Stimulated activated CD8-positive, alpha-beta memory T cell treated with anti-CD3 and anti-CD28 coated beads, Interleukin-7, amount 100 ng/mL, for 24 hours (primary cell): ENCODE results near the gene SOAT2.
A peak's percentile ranks its signal among the peaks of the same experiment; 100 is the strongest.
"Not testable (repeated sequence)": the region's sequence is repeated elsewhere in the genome, so short reads cannot be mapped to it uniquely, and the experiment has no call there.

Experiments
- DNase-seq: peaks from one replicate; pipeline ENCODE4 v3.0.0-alpha.2; 2020; ENCODE audit warnings: low read depth

The SOAT2 gene

DNA sequence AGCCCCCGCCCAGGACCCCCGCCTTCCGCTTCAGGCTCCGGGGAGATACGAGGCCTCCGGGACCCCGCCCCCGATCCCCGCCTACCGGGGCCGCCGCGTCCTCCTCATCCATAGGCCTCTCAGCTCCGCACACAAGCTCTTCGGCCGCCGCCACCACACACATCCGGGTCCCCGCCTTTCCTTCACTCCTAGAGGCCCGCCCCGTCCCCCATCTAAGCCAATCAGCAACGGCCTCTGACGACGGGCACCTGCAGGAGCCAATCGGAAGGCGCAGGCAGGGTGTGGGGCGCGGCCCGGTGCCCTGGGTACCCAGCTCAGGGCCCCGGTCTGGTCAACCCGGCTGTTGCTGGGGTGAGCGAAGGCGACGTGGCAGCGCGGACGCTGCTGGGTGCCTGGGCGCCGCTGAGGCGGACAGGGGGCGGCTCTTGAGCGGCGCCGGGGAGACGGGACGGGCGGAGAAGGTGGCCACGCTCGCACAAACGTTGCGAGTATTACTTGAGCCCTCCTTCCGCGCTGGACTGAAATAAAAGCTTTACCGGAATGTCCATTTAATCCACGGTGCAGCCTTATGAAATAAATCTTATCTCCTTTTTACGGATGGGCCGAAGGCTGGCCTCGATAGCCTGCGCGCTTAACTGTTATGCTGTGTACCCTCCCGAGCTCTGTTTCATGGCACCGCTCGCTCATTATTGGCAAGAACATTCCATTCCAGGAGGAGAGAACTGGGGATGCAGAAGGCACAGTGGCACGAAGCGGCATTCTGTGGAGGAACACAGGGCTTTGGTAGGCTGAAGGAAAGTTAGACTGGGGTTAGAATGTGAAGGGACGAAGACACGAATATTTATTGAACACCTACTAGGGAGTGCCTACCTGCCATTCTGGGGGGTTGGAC lies 23.8 kb upstream of the SOAT2 start, which contains the start of gene SPRYD3:
TSS of gene SPRYD3 (minus strand) at position 165 of the 892 bp plus-strand sequence. CDS start at position 108, 57 bp downstream.
- DNase-seq, result peak; percentile 89

DNA sequence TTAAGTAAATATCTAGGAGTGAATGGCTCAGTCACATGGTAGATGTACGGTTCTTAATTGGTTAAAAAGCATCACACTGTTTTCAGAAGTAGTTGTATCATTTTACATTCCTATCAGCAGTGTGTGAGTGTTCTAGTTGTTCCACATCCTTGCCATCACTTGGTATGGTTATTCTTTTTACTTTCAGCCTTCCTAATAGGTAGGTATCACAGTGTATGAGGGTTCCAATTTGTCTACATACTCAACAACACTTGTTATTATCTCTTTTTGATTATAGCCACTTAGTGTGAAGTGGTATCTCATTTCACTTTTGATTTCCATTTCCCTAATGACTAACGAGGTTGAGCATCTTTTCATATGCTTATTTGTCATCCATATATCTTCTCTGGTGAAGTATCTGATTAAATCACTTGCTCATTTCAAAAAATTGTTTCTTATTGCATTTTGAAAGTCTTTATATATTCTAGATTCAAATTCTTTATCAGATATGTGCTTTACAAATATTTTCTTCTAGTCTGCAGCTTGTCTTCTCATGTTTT lies 20.6 kb upstream of the SOAT2 start:
- DNase-seq, result no peak

DNA sequence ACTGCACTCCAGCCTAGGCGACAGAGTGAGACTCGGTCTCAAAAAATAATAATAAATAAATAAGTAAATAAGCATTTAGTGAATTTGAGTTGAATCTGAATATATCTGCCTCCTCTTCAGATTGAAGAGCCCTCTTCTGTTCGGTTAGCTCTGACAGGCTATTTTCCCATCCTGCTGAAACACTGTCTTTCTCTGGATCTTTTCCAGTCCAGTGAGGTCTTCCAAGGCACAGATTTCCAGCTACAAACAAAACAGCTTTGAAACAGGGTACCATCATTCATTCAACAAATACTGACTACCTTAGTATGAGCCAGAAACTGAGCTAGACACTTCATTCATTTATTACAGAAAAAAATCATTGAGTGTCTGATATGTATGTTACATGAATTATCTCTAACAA lies 16.9 kb upstream of the SOAT2 start:
- DNase-seq, result no peak

DNA sequence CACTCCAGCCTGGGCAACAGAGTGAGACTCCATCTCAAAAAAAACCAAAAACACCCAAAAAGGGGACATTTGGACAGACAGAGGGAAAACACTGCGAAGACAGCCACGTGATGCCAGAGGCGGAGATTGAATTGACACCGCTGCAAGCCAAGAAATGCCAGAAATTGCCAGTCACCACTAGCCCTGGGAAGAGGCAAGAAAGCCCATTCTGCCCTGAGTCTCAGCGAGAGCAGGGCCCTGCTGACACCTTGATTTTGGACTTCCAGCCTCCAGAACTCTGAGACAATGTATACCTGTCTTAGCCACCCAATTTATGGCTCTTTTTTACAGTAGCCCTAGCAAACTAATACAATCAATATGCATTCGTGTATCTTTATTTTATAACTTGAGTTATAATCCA lies 13.2 kb upstream of the SOAT2 start:
- no peak for DNase-seq

DNA sequence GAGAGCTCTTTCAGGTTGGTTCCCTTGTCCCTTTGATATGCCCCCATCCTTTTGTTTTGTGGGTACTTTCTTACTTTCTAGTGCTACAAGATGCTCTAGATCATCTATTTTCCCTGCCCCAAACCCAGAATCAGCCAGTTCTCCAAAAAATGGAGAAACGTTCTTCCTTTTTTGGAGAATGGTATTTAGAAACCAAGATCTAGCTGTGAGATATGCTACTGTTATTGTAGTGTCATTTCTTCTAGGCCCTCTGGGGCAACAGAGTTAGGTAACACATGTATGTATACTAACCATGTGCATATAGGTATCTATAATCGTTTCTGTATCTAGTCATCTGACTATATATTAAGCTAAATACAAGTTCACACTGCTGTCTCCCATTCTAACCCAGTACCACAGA lies 12.7 kb upstream of the SOAT2 start:
- no peak for DNase-seq

DNA sequence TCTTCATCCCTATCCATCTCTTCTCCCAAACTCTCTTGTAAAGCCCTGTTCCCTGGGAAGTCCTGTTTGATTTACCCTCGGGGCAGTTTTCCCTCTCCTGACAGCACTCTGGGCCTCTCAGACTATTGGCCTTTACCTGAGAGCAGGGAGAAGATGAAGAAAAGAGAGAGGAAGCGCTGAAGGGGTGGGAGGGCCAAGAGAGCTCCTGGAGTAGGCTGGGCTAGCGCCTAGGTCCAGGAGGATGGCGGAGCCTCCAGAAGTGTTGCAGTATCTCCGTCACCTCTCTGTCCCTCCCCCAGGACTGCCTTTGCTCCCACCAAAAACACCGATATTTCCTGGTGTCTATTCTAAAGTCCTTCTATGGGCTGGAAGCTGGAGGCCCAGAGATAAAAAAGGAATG lies 11.5 kb upstream of the SOAT2 start:
- no peak for DNase-seq

DNA sequence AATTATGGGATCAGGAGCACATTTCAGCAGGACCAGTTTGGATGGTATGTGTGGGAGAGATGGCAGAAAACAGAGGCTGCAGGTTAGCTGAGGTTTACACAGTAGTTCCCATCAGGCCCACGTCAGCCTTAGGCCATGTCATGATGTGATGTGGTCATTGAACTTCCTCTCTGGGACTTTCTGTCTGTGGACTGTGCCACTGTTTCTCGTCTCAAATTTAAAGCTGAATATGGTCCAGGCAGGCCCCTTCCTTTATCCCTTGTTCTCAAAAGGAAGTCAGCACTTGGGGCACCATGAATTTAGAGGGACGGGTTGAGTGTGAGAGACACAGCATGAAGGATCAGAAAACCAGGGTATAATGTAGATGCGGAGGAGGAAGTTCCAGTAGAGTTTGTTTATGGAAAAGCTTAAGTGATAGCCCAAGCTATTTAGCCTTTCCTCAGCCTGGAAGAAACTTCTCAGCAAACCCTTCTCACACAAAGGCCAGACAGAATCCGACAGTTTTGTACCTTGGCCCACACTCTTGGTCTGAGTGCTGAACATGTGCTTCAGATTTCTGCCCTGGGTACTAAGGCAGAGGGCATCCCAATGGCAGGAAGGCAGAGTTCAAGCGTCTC lies 9.4 kb upstream of the SOAT2 start:
- DNase-seq, result no peak

DNA sequence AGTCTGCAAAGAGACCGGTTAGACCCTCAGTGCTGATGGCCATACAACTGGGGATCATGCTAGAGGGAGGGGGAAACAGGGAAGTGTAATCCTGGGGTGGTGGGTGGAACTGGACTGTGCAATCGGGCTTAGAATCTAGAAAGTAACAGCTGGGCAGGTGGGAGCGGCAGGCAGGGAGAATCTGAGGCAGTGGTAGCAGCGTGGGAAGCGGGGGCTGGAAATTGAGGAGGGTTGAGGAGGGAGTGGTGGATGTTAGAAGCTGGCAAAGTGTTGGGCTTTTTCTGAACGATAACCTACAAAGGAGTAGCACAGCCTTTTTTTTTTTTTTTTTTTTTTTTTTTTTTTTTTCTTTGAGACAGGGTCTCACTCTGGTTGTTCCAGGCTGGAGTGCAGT lies 8.9 kb upstream of the SOAT2 start:
- DNase-seq, result no peak

DNA sequence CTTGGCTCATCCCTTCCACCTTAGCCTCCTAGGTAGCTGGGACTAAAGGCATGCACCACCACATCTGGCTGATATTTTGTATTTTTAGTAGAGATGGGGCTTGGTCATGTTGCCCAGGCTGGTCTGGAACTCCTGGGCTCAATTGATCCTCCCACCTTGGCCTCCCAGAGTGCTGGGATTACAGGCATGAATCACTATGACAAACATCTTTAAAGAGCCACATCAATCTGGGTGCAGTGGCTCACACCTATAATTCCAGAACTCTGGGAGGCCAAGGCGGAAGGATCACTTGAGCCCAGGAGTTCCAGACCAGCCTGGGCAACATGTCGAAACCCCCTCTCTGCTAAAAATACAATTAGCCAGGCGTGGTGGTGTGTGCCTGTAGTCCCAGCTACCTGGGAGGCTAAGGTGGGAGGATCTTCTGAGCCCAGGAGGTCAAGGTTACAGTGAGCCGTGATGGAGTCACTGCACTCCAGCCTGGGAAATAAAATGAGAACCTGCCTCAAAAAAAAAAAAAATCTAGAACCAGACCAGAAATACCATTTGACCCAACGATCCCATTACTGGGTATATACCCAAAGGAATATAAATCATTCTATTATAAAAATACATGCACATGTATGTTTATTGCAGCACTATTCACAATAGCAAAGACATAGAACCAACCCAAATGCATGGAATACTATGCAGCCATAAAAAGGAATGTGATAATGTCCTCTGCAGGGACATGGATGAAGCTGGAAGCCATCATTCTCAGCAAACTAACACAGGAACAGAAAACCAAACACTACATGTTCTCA lies 8.3 kb upstream of the SOAT2 start:
- not testable (repeated sequence) for DNase-seq

DNA sequence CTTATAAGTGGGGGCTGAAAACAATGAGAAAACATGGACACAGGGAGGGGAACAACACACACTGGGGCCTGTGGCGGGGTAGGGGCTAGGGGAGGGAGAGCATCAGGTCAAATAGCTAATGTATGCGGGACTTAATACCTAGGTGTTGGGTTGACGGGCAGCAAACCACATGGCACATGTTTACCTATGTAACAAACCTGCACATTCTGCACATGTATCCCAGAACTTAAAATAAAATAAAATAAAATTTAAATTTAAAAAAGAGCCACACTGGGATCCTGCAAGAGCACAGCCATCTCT lies 7.7 kb upstream of the SOAT2 start:
- not testable (repeated sequence) for DNase-seq

DNA sequence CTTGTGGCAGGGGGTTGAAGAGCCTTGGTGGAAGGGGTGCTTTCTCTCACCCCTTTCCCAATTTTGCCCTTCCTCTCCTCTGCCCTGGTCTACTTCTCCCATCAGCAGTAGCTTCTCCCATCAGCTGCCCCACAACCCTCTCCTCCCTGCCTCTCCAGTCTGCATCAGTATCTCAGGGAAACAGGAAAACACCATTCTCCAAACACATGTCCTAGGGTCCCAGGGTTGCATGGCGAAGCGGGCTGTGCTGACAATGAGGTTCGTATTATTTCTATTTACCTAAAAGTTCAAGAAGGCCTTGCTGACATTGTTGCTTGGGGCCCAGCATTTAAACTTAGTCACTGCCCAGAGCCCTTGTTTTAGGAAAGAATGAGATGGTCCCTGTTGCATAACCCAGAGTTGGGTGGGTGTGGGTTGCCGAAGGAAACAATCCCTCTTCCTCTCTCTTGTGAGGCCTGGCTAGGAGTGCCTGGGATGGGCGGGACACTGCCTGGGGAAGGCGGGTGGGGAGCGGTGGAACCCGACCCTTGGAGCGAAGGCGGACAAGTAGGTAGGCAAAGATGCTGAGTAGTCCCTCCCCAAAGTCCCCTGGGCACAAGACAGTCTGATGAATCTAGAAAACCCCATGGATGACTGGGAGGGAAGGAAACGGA lies 7.1 kb upstream of the SOAT2 start:
- no peak for DNase-seq

DNA sequence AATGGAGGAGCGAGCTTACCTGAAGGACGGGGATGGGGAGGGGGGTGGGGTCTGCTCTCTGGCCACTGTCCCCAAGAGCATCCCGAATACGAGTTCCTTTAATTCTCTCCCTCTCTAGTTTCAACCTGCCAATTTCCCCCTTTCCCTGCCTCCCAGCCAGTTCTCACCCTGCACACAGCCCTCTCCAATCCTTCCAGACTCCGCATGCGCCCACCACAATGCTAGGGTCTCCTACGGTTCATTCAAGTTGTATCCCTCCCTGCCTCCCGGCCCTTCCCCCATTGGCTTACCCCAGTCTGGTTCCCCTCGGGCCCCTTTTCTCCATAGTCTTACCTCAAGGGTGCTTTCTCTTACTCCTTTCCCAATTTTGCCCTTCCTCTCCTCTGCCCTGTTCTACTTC lies 6.5 kb upstream of the SOAT2 start:
- DNase-seq, result no peak

DNA sequence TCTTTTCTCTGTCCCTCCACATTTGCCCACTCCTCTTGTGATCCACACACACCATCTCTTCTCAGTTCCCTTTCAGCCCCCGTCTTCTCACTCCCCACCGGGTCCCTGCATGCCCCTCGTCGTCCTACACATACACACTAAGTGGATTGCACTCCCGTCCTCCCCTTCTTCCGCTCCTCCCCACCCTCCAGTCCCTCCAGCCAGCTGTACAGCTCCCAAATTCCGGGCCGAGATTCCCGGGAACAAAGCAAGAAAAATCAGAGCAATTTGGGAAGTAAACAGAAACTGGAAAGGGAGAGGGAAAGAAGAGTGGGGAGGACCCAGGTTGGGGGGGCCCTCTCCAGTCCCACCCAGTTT lies 6.1 kb upstream of the SOAT2 start:
- no peak for DNase-seq

DNA sequence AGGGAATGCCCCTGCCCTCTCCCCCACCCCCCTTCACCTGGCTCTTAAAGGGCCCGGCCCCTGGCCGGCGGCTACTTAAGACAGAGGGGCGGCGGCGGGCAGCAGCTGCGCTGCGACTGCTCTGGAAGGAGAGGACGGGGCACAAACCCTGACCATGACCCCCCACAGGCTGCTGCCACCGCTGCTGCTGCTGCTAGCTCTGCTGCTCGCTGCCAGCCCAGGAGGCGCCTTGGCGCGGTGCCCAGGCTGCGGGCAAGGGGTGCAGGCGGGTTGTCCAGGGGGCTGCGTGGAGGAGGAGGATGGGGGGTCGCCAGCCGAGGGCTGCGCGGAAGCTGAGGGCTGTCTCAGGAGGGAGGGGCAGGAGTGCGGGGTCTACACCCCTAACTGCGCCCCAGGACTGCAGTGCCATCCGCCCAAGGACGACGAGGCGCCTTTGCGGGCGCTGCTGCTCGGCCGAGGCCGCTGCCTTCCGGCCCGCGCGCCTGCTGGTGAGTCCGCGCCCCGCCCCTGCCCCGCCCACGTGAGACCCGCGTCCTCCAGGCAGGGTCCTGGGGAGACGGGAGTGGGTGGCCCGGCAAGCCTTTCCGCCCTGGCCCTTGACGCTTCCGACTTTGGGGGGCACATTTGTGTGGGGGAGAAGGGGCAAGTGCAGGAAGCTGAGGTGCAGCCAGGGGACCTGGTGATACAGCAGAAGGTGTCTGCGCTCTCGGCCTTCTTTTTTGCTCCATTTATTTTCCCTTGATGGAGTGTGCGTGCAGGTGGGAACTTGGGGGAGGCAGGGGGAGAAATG lies 5.5 kb upstream of the SOAT2 start, which contains the start of gene IGFBP6:
TSS of gene IGFBP6 (plus strand) at position 104 of the 790 bp plus-strand sequence. CDS start at position 155, 51 bp downstream.
- peak; percentile 30 for DNase-seq

DNA sequence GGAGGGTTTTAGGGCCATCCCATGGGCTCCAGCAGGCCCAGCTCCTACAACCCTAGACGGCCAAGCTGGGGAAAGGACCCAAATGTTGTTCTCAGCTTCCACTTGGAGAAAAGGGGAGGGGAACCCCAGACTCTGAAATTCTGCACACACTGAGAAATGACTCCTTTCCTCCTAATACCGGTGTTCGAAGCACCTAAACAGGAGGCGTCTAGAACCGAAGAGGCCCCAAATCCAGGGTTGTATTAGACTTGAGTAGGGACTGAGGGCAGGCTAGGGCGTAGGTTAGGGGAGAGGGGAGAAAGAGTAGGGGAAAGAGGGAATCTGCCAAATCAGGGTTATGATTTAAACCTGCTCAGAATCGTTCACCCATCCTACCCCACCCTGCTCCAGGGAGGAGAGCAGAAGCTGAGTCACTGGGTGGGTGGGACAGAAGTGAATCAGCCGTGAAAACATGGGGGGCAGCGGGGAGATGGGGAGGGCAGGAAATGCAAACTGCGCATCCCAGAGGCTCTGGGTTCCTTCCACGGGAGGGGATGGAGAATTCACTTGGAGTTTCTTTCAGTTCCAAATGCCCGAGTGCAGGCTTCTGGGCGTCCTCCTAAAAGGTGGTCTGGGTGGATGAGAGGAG lies 4.8 kb upstream of the SOAT2 start:
- no peak for DNase-seq

DNA sequence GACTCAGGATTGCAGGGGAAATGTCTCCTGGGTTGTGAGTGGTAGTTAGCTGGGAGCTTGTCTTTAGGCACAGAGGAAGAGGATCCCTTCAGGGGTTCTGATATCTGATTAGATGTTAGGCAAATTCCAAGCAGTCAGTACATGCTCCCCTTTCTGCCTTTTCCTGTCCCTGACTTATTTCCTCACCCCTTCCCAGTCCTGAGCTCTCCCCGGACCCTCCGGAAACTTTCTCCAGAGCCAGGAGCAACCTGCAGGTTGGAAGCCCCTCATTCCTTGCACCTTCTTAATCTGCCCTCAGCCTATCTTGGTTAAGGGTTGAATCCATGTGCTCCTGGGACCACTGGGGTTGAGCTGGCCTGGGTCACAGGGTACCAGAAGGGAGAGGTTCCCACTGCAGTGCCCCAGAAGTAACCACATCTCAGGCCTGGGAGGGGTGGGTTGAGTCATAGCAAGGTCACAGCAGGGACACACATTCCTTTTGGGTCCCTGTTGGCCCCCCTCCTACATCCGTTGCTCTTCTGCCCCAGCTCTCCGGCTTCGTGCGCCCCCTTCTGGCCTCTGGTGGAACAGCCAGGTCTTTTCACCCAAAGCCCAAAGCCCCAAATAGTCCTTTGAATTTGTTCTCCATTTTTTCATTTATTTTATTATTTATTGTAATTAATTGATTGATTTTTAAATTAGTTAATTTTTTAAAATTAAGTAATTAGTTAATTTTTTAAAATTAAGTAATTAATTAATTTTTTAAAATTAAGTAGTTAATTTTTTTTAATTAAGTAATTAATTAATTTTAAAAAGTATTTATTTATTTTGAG lies 4.0 kb upstream of the SOAT2 start:
- DNase-seq, result peak; percentile 92

DNA sequence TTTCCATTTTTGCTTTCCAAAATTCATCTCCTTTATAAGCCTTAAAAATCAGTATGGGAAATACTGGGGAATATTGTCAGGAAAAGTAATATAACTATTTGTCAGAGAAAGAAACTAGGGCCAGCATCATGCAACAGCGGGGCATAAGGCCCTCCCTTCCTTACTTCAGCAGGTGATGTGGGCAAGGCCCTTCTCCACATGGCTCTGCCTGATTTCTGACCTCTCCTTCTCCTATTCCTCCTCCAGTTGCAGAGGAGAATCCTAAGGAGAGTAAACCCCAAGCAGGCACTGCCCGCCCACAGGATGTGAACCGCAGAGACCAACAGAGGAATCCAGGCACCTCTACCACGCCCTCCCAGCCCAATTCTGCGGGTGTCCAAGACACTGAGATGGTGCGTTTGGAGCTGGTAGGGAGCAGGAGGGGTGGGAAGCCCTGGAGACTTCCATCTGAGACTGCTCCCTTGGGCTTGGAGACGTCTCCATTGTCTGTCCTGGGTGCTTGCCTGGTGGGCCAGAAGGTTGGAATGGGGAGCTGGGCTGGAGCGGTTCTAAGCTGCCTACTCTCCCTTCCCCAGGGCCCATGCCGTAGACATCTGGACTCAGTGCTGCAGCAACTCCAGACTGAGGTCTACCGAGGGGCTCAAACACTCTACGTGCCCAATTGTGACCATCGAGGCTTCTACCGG lies 2.7 kb upstream of the SOAT2 start:
- no peak for DNase-seq

DNA sequence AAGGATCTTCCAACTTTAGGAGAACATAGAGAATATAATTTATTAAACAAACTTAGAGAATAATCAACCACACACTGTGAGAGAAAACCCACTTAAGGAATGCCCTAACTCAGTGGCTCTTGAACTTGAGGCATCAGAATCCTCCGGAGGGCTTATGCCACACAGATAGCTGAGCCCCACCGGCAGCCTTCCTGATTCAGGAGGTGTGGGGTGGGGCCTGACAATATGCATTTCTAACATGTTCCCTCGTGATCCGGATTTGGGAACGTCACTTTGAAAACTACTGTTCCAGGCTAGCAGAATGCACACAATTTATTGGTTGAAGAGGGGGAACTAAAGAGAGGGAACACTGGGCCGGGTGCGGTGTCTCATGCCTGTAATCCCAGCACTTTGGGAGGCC lies 2.0 kb upstream of the SOAT2 start:
- no peak for DNase-seq
